HCT116 (cell line): Measurements from ENCODE around the gene GPR63. TPM values are rescaled to one million over a fixed set of nuclear protein-coding genes. Genes with fewer than 3 reads are reported as not detected.

ENCODE experiments used
- ATAC-seq: fragments of 200-7000 bp; cut with Tn5 transposase; 2 replicates; pipeline ENCODE4 v1.9.1; 2020; ENCODE audit warnings: mild to moderate bottlenecking, moderate library complexity
- BruUV-seq: library from RNA; stranded (reverse); fragments of 400-500 nt; replicated peaks from 2 replicates; lab custom pipeline; 2021; lab: Mats Ljungman, UMichigan
- CTCF ChIA-PET: fragments of 300-600 bp; sonication (Branson Sonifier 250); formaldehyde crosslinking; loops from one replicate; lab custom pipeline; 2021; ENCODE audit warnings: antibody characterized with exemption; lab: Charles Lee
- POLR2A ChIA-PET: fragments of 300-600, 350-600 bp; sonication (Branson Sonifier 250); formaldehyde crosslinking; loops from one replicate; lab custom pipeline; 2021; ENCODE audit warnings: antibody characterized with exemption; lab: Charles Lee
- RAD21 ChIA-PET, 2 experiments: fragments of 300-600 bp; sonication (Branson Sonifier 250); formaldehyde crosslinking; loops; one replicate each; lab custom pipeline; 2023; ENCODE audit warnings: low total read pairs in 2 of 2; ENCODE audit not compliant: uncharacterized antibody in 2 of 2, unreplicated experiment in 2 of 2, low non-redundant PET in 1 of 2; lab: Charles Lee
- DNase-seq: peaks from one replicate; pipeline ENCODE4 v3.0.0-alpha.2; 2010; ENCODE audit warnings: low read depth, low spot score
- H2AFZ ChIP-seq: fragments of 200-600 bp; shearing (Covaris generic), sonication (generic); 2 replicates; pipeline ENCODE4 v1.6.1; 2017; ENCODE audit warnings: low read depth, mixed run types, mixed read lengths, antibody characterized with exemption, low read length; ENCODE audit not compliant: poor library complexity, severe bottlenecking
- H3K27ac ChIP-seq: 2 replicates; pipeline ENCODE4 v1.5.1; 2012; ENCODE audit warnings: low read depth, low read length
- H3K27me3 ChIP-seq: fragments of 200-600 bp; sonication (generic); 2 replicates; pipeline ENCODE4 v1.6.1; 2016; ENCODE audit warnings: mixed run types, low read length, mixed read lengths; ENCODE audit not compliant: insufficient read depth
- H3K36me3 ChIP-seq, 2 experiments: fragments of 200-500 bp in 1 of 2; fragments of 200-600 bp in 1 of 2; sonication (Bioruptor generic) in 1 of 2; sonication (generic) in 1 of 2; 2 replicates each; pipeline versions ENCODE4 v1.5.1 to v1.6.1; 2014 to 2016; ENCODE audit warnings: low read length in 2 of 2, inconsistent platforms in 1 of 2, mixed read lengths in 1 of 2, mixed run types in 1 of 2; ENCODE audit not compliant: insufficient read depth in 2 of 2, control insufficient read depth in 1 of 2
- H3K4me1 ChIP-seq, 2 experiments: fragments of 200-600 bp in 1 of 2; sonication (generic) in 1 of 2; 2 replicates each; pipeline versions ENCODE4 v1.5.1 to v1.6.1; 2012 to 2017; ENCODE audit warnings: low read length in 2 of 2, inconsistent platforms in 1 of 2, mild to moderate bottlenecking in 1 of 2, mixed read lengths in 1 of 2, mixed run types in 1 of 2, moderate library complexity in 1 of 2; ENCODE audit not compliant: insufficient read depth in 2 of 2, control insufficient read depth in 1 of 2
- H3K4me2 ChIP-seq: fragments of 200-600 bp; sonication (generic); 2 replicates; pipeline ENCODE4 v1.6.1; 2017; ENCODE audit warnings: mixed run types, low read length, mixed read lengths
- H3K4me3 ChIP-seq, 2 experiments: fragments of 200-600 bp in 1 of 2; sonication (generic) in 1 of 2; replicated peaks in 1 of 2; 2 replicates each; pipeline ENCODE4 v1.5.1; 2011 to 2016; ENCODE audit warnings: low read length in 2 of 2, control low read depth in 1 of 2, low read depth in 1 of 2, mild to moderate bottlenecking in 1 of 2, mixed read lengths in 1 of 2, mixed run types in 1 of 2
- H3K79me2 ChIP-seq: fragments of 200-600 bp; sonication (generic); 2 replicates; pipeline ENCODE4 v1.6.1; 2017; ENCODE audit warnings: mild to moderate bottlenecking, mixed run types, low read length, moderate library complexity, mixed read lengths; ENCODE audit not compliant: insufficient read depth
- H3K9ac ChIP-seq: fragments of 200-600 bp; sonication (generic); 2 replicates; pipeline ENCODE4 v1.6.1; 2016; ENCODE audit warnings: low read length, mixed read lengths
- H3K9me2 ChIP-seq: fragments of 200-600 bp; sonication (generic), shearing (Covaris generic); 2 replicates; pipeline ENCODE4 v1.6.1; 2017; ENCODE audit warnings: mixed run types, mild to moderate bottlenecking, moderate library complexity; ENCODE audit not compliant: insufficient read depth
- H3K9me3 ChIP-seq, 2 experiments: fragments of 200-500 bp in 1 of 2; fragments of 200-600 bp in 1 of 2; sonication (Bioruptor generic) in 1 of 2; sonication (generic) in 1 of 2; 2 replicates each; pipeline ENCODE4 v1.6.1; 2014 to 2017; ENCODE audit warnings: low read length in 2 of 2, mixed read lengths in 2 of 2, inconsistent platforms in 1 of 2, low read depth in 1 of 2, mild to moderate bottlenecking in 1 of 2, mixed run types in 1 of 2, moderate library complexity in 1 of 2; ENCODE audit not compliant: control insufficient read depth in 1 of 2, insufficient read depth in 1 of 2
- H4K20me1 ChIP-seq: fragments of 200-600 bp; sonication (generic), shearing (Covaris generic); 2 replicates; pipeline ENCODE4 v1.6.1; 2017; ENCODE audit warnings: mixed run types, mild to moderate bottlenecking, moderate library complexity; ENCODE audit not compliant: insufficient read depth
- CEBPB ChIP-seq: IDR thresholded peaks from 2 replicates; pipeline ENCODE4 v1.6.1; 2012; ENCODE audit warnings: low read depth
- EGR1 ChIP-seq: IDR thresholded peaks from 2 replicates; pipeline ENCODE4 v1.6.1; 2012; ENCODE audit warnings: low read depth
- ELF1 ChIP-seq: IDR thresholded peaks from 2 replicates; pipeline ENCODE4 v1.6.1; 2012; ENCODE audit warnings: low read depth, borderline replicate concordance
- EZH2 ChIP-seq: fragments of 200-600 bp; sonication (generic); IDR thresholded peaks from 2 replicates; pipeline ENCODE4 v1.6.1; 2017; ENCODE audit warnings: antibody characterized with exemption, mixed run types
- EZH2phosphoT487 ChIP-seq: fragments of 200-600 bp; IDR thresholded peaks from 2 replicates; pipeline ENCODE4 v1.6.1; 2018; ENCODE audit warnings: antibody characterized with exemption, borderline replicate concordance
- FOSL1 ChIP-seq: IDR thresholded peaks from 2 replicates; pipeline ENCODE4 v1.6.1; 2012; ENCODE audit warnings: low read depth
- JUND ChIP-seq: IDR thresholded peaks from 2 replicates; pipeline ENCODE4 v1.6.1; 2012
- POLR2AphosphoS5 ChIP-seq: IDR thresholded peaks from 2 replicates; pipeline ENCODE4 v1.6.1; 2011; ENCODE audit warnings: mild to moderate bottlenecking, low read depth, low read length, moderate library complexity
- SIN3A ChIP-seq: IDR thresholded peaks from 2 replicates; pipeline ENCODE4 v1.6.1; 2012; ENCODE audit warnings: low read depth
- SRF ChIP-seq: IDR thresholded peaks from 2 replicates; pipeline ENCODE4 v1.6.1; 2012; ENCODE audit warnings: low read depth
- ZFX ChIP-seq: fragments of 450-650 bp; IDR thresholded peaks from 2 replicates; pipeline ENCODE4 v1.6.1; 2017
- ZNF274 ChIP-seq: fragments of 200-500 bp; sonication (Bioruptor generic); IDR thresholded peaks from 2 replicates; pipeline ENCODE4 v1.6.1; 2014; ENCODE audit warnings: mild to moderate bottlenecking, low read depth, low read length, inconsistent platforms
- intact Hi-C: fragments of 100-400 bp; cut with micrococcal nuclease; formaldehyde crosslinking; loops from 2 replicates; pipeline ENCODE4 v1.10.0; 2022
- total RNA-seq: library from RNA; stranded (reverse); gene quantifications from one replicate; pipeline ENCODE4 v1.2.1, GENCODE V29; 2021; ENCODE audit not compliant: unreplicated experiment
- TF ChIP-seq, protein P1 (sequence below): IDR thresholded peaks from 2 replicates; pipeline ENCODE4 v1.6.1; 2011; ENCODE audit warnings: mild to moderate bottlenecking, low read length, moderate library complexity; ENCODE audit not compliant: insufficient replicate concordance; ENCODE audit errors: extremely low read depth
- TF ChIP-seq, protein P2 (sequence below), 3 experiments: fragments of 200-600 bp in 1 of 3; sonication (generic) in 1 of 3; IDR thresholded peaks in 2 of 3; conservative IDR thresholded peaks in 1 of 3; 2 replicates each; pipeline ENCODE4 v1.5.1; 2012 to 2017; ENCODE audit warnings: low read depth in 2 of 3, low read length in 2 of 3, antibody characterized with exemption in 1 of 3, borderline replicate concordance in 1 of 3, control low read depth in 1 of 3, mild to moderate bottlenecking in 1 of 3, mixed read lengths in 1 of 3, mixed run types in 1 of 3, moderate library complexity in 1 of 3; ENCODE audit not compliant: insufficient read depth in 1 of 3

GPR63 gene
- total RNA-seq, 1 experiment from 2014 or later, result 3.5 TPM

DNA sequence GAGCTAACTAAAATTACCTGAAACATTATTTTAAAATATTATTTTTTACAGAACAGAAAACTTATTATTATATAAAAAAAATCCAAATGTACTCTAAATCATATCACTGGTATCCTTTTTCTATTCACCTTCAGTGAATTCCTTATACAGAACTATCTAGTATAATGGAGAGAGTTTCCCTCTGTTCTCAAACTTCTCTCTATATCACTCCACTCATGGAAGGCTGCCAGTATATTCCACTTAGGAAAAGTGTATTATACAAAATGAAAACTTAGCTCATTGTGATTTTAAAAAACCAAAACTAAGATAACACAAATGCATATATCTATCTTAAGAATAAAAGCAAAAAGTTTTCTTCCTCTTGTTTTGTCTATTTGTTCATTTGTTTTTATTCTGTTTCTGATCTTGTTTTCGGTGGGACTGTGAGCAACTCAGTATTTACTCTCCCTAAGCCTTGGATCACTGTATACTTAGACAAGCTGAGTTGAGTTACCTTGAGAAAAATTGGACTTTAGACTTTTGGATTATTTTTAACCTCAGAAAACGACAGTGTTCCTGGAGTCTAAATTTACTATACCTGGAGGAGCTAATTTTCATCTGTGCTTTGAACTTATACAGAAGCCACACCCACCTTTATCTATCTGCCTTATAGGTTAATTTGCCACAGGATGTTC, 61.4 kb downstream of the GPR63 start (continued):
- TF ChIP-seq, protein P1, sequence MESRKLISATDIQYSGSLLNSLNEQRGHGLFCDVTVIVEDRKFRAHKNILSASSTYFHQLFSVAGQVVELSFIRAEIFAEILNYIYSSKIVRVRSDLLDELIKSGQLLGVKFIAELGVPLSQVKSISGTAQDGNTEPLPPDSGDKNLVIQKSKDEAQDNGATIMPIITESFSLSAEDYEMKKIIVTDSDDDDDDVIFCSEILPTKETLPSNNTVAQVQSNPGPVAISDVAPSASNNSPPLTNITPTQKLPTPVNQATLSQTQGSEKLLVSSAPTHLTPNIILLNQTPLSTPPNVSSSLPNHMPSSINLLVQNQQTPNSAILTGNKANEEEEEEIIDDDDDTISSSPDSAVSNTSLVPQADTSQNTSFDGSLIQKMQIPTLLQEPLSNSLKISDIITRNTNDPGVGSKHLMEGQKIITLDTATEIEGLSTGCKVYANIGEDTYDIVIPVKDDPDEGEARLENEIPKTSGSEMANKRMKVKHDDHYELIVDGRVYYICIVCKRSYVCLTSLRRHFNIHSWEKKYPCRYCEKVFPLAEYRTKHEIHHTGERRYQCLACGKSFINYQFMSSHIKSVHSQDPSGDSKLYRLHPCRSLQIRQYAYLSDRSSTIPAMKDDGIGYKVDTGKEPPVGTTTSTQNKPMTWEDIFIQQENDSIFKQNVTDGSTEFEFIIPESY, result no peak
- TF ChIP-seq EZH2phosphoT487, result no peak
- no peak for TF ChIP-seq EZH2
- no peak for TF ChIP-seq CEBPB
- no peak for TF ChIP-seq POLR2AphosphoS5
- TF ChIP-seq JUND, result no peak
- no peak for TF ChIP-seq EGR1
- no peak for TF ChIP-seq ZNF274
- no peak for TF ChIP-seq FOSL1
- TF ChIP-seq SRF, result no peak
- TF ChIP-seq ZFX, result no peak
- TF ChIP-seq SIN3A, result no peak

DNA sequence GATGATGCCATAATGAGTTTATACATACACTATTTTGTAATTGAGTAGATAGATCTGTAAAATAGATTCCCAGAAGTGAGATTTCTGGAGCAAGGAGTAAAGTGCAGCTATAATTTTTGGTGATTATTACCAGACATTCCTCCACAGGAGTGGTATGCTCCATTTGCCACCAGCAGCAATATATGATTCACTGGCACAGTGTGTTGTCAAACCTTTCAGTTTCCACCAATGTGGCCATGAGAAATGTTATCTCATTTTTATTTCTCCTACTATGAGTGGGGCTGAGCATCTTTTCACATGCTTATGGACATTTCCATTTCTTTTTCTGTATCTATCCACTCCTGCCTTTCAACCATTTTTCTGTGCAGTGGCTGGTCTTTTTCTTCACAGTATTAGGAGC, 70.5 kb downstream of the GPR63 start:
- no TSS peak for BruUV-seq

More for the DNA sequence above, 70.5 kb downstream of the GPR63 start:
- TF ChIP-seq ELF1 (no peak), FOSL1 (no peak), SIN3A (no peak), SRF (no peak), ZFX (no peak), POLR2AphosphoS5 (no peak)
- TF ChIP-seq, protein P2, sequence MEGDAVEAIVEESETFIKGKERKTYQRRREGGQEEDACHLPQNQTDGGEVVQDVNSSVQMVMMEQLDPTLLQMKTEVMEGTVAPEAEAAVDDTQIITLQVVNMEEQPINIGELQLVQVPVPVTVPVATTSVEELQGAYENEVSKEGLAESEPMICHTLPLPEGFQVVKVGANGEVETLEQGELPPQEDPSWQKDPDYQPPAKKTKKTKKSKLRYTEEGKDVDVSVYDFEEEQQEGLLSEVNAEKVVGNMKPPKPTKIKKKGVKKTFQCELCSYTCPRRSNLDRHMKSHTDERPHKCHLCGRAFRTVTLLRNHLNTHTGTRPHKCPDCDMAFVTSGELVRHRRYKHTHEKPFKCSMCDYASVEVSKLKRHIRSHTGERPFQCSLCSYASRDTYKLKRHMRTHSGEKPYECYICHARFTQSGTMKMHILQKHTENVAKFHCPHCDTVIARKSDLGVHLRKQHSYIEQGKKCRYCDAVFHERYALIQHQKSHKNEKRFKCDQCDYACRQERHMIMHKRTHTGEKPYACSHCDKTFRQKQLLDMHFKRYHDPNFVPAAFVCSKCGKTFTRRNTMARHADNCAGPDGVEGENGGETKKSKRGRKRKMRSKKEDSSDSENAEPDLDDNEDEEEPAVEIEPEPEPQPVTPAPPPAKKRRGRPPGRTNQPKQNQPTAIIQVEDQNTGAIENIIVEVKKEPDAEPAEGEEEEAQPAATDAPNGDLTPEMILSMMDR (IDR thresholded peaks at IDR 0.05 in 2 of 3, conservative IDR thresholded peaks at IDR 0.05 in 1 of 3; ENCODE audit: borderline replicate concordance in 1 of 3, insufficient read depth in 1 of 3, low read depth in 2 of 3, low read length in 2 of 3), result no peak
- intact Hi-C loops, result no loop called here
- no peak overlapping the region for H2AFZ ChIP-seq
- H3K9me2 ChIP-seq, result no peaks in the 10 kb centered on the region
- H3K27ac ChIP-seq, result no peak overlapping the region
- ChIA-PET RAD21 (no interaction called here), POLR2A (no interaction called here), CTCF (no interaction called here)
- H3K36me3 ChIP-seq, result no peaks in the 10 kb centered on the region
- H4K20me1 ChIP-seq, result no peaks in the 10 kb centered on the region
- H3K9me3 ChIP-seq, result no peaks in the 10 kb centered on the region
- H3K4me1 ChIP-seq, result no peaks in the 10 kb centered on the region
- ATAC-seq (no peak), DNase-seq (no peak)
- no peaks in the 10 kb centered on the region for H3K27me3 ChIP-seq
- no peaks in the 10 kb centered on the region for H3K79me2 ChIP-seq
- no peak overlapping the region for H3K9ac ChIP-seq
- no peak overlapping the region for H3K4me3 ChIP-seq
- H3K4me2 ChIP-seq, result no peak overlapping the region
